Kidney (tissue), 14 donors: Measurements from ENCODE around the gene ZNF398. TPM values are rescaled to one million over a fixed set of nuclear protein-coding genes. Genes with fewer than 3 reads are reported as not detected.
A peak's percentile ranks its signal among the peaks of the same experiment; 100 is the strongest.

ENCODE experiments used
- DNase-seq, 5 donors: peaks; one replicate each; pipeline ENCODE4 v3.0.0-alpha.2; 2013 to 2020
- FAIRE-seq: peaks from 2 replicates; lab custom pipeline; 2012; peaks lifted over from hg19 to GRCh38; lab: Jason Lieb, UNC
- H3K27ac ChIP-seq, 2 donors: one replicate each; pipeline ENCODE4 v1.7.0; 2013; ENCODE audit warnings: low read depth in 2 of 2, low read length in 2 of 2, inconsistent platforms in 1 of 2
- H3K27me3 ChIP-seq: one replicate; pipeline ENCODE4 v1.7.1; 2013; ENCODE audit warnings: low read length, inconsistent platforms; ENCODE audit not compliant: control insufficient read depth, insufficient read depth
- H3K36me3 ChIP-seq, 3 donors: one replicate each; pipeline versions ENCODE4 v1.7.0 to v1.7.1; 2013; ENCODE audit warnings: low read length in 3 of 3, control low read depth in 1 of 3, inconsistent platforms in 1 of 3; ENCODE audit not compliant: insufficient read depth in 3 of 3, control insufficient read depth in 2 of 3
- H3K4me1 ChIP-seq, 3 donors: one replicate each; pipeline versions ENCODE4 v1.7.0 to v1.7.1; 2013; ENCODE audit warnings: low read length in 3 of 3, inconsistent platforms in 1 of 3, low read depth in 1 of 3; ENCODE audit not compliant: control insufficient read depth in 2 of 3, insufficient read depth in 2 of 3
- H3K4me3 ChIP-seq, 3 donors: one replicate each; pipeline versions ENCODE4 v1.7.0 to v1.8.1; 2013; ENCODE audit warnings: low read length in 3 of 3, control low read depth in 1 of 3, inconsistent platforms in 1 of 3
- H3K9ac ChIP-seq, 3 donors: one replicate each; pipeline versions ENCODE4 v1.7.0 to v1.7.1; 2013; ENCODE audit warnings: low read length in 3 of 3, control low read depth in 1 of 3, inconsistent platforms in 1 of 3
- H3K9me3 ChIP-seq, 3 donors: one replicate each; pipeline versions ENCODE4 v1.7.0 to v1.7.1; 2013; ENCODE audit warnings: low read length in 3 of 3, control low read depth in 1 of 3, inconsistent platforms in 1 of 3; ENCODE audit not compliant: control insufficient read depth in 2 of 3, insufficient read depth in 1 of 3
- CTCF ChIP-seq: IDR thresholded peaks from 3 replicates; pipeline ENCODE4 v1.5.1; 2012; ENCODE audit warnings: mild to moderate bottlenecking, moderate library complexity, borderline replicate concordance; ENCODE audit not compliant: insufficient read depth; ENCODE audit errors: extremely low read depth
- intact Hi-C: fragments of 100-400 bp; cut with DNase I; formaldehyde crosslinking; loops from one replicate; pipeline ENCODE4 v1.11.1; 2022
- polyA plus RNA-seq: library from polyadenylated mRNA; stranded (reverse); fragments of 350-450 nt; fragmentation: Illumina TruSeq; extraction: RNeasy Lipid Tissue Mini Kit (QIAGEN cat#74804); gene quantifications from one replicate; pipeline ENCODE4 v1.2.3, GENCODE V29; 2014; ENCODE audit warnings: low read depth, low replicate concordance; ENCODE audit not compliant: insufficient read depth
- total RNA-seq: library from RNA; stranded (reverse); fragmentation: NEBNext Ultra II Directional; extraction: Animal tissue kit (Norgen Biotek cat#: 25700); gene quantifications from one replicate; pipeline ENCODE4 v1.2.1, GENCODE V29; 2021
- donor health status: control.
- donor health status: control.
- donor health status: control.
- donor health status: control.
- donor health status: control.
- donor health status: DM: yes; HTN: yes; CAD: no.
- donor health status: Normal renal cell carcinoma (clear cell type).

ZNF398 gene
- total and polyA plus RNA-seq, 2 donors from 2014 or later, result 3.2 to 12.6 TPM

- H3K9me3 ChIP-seq, result no peaks in the 10 kb centered on the region
- DNase-seq, result no peak
These were observed 37.3 kb upstream of the ZNF398 start for GRCh38 chr7:149109969-149110368.

GRCh38 chr7:149125189-149125862 lies 21.9 kb upstream of the ZNF398 start:
- no peak for TF ChIP-seq CTCF
- FAIRE-seq (no peak), DNase-seq (no peak)
- peaks cover 0 to under 1% (median 0%) of the 10 kb centered on the region in 3 donors for H3K9me3 ChIP-seq
- H3K27me3 ChIP-seq, result no peaks in the 10 kb centered on the region
- H3K36me3 ChIP-seq, result no peaks in the 10 kb centered on the region
- peak overlapping the region; percentile 58 to 91 (median 72) for H3K9ac ChIP-seq
- H3K27ac ChIP-seq, result peak overlapping the region; percentile 95 to 98
- H3K4me1 ChIP-seq, result peaks cover 0 to 6% (median 5%) of the 10 kb centered on the region in 3 donors
- H3K4me3 ChIP-seq, result peak overlapping the region; percentile 31 to 99 (median 88)
- intact Hi-C loops, result no loop called here

More at GRCh38 chr7:149109969-149110368, 37.3 kb upstream of the ZNF398 start:
- intact Hi-C loops, result no loop called here
- TF ChIP-seq CTCF, result no peak
- no peak overlapping the region for H3K27ac ChIP-seq
- H3K4me3 ChIP-seq, result no peak overlapping the region
- H3K9ac ChIP-seq, result no peak overlapping the region
- peaks cover 0 to 2% (median 0%) of the 10 kb centered on the region in 3 donors for H3K36me3 ChIP-seq
- no peaks in the 10 kb centered on the region for H3K4me1 ChIP-seq
- H3K27me3 ChIP-seq, result no peaks in the 10 kb centered on the region
- FAIRE-seq, result no peak

- DNase-seq (peak; percentile 95 to 98 (median 97)), FAIRE-seq (no peak)
- Histone ChIP-seq H3K27ac (peak within 1 kb of the TSS; percentile 95 to 98), H3K27me3 (no peaks in the 10 kb centered on the region), H3K9ac (peak within 1 kb of the TSS; percentile 93 to 98 (median 98)), H3K9me3 (peaks cover 0 to 6% (median 0%) of the 10 kb centered on the region in 3 donors), H3K4me1 (peaks cover 0 to 6% (median 5%) of the 10 kb centered on the region in 3 donors), H3K4me3 (peak within 1 kb of the TSS; percentile 88 to 99 (median 98)), H3K36me3 (peaks cover 0 to 5% (median 0%) of the 10 kb centered on the region in 3 donors)
- intact Hi-C loops, result no loop called here
- TF ChIP-seq CTCF, result peak; percentile 84
These were observed 21.2 kb upstream of the ZNF398 start, which contains the start of gene ZNF425 for GRCh38 chr7:149125863-149126661. Gene ZNF425 (minus strand): TSS chr7:149126324. CDS start chr7:149126213, 111 bp downstream.
